Measurements from ENCODE around the gene NXPH1.

- no peak for TF ChIP-seq POLR2A (IDR thresholded peaks at IDR 0.05; ENCODE audit: low read depth, low read length)
- TF ChIP-seq POLR2AphosphoS5 (IDR thresholded peaks at IDR 0.05; ENCODE audit: low read depth, low read length), result no peak
Observed at GRCh38 chr7:8566016-8566415, 132.6 kb downstream of the NXPH1 start.
